H54 (cell line): Measurements from ENCODE around the gene GGT6.
"Not testable (repeated sequence)": the region's sequence is repeated elsewhere in the genome, so short reads cannot be mapped to it uniquely, and the experiment has no call there.

Experiments
- DNase-seq: peaks from one replicate; pipeline ENCODE4 v3.0.0; 2011; ENCODE audit warnings: low spot score, mixed read lengths; ENCODE audit not compliant: insufficient read length
- FAIRE-seq: peaks from 3 replicates; lab custom pipeline; 2011; peaks lifted over from hg19 to GRCh38; lab: Jason Lieb, UNC
- POLR2A ChIP-seq: IDR thresholded peaks from 2 replicates; pipeline ENCODE4 v1.6.1; 2011; ENCODE audit warnings: low read depth, mild to moderate bottlenecking, low read length

The GGT6 gene

GRCh38 chr17:4596636-4597380, 36.4 kb upstream of the GGT6 start:
- DNase-seq (no peak), FAIRE-seq (no peak)
- TF ChIP-seq POLR2A = no peak

- not testable (repeated sequence) for FAIRE-seq
These were observed 35.4 kb upstream of the GGT6 start for GRCh38 chr17:4595685-4596342.

GRCh38 chr17:4594931-4595684, 34.7 kb upstream of the GGT6 start:
- TF ChIP-seq POLR2A = no peak
- FAIRE-seq (no peak), DNase-seq (no peak)

More at GRCh38 chr17:4595685-4596342, 35.4 kb upstream of the GGT6 start:
- not testable (repeated sequence) for DNase-seq

GRCh38 chr17:4594406-4594805, 34.0 kb upstream of the GGT6 start:
- FAIRE-seq (no peak), DNase-seq (no peak)
- no peak for TF ChIP-seq POLR2A

- FAIRE-seq (no peak), DNase-seq (no peak)
- no peak for TF ChIP-seq POLR2A
These were observed 32.6 kb upstream of the GGT6 start for GRCh38 chr17:4593021-4593421.

- FAIRE-seq (no peak), DNase-seq (no peak)
- TF ChIP-seq POLR2A = no peak
These were observed 32.0 kb upstream of the GGT6 start for GRCh38 chr17:4592240-4593005.

- peak; percentile 80 for DNase-seq
- FAIRE-seq = no peak
- TF ChIP-seq POLR2A = no peak
These were observed 31.2 kb upstream of the GGT6 start for GRCh38 chr17:4591529-4591928.

- FAIRE-seq = no peak
- DNase-seq = no peak
- TF ChIP-seq POLR2A = no peak
These were observed 30.6 kb upstream of the GGT6 start for GRCh38 chr17:4590981-4591453.

- not testable (repeated sequence) for FAIRE-seq, DNase-seq
These were observed 29.7 kb upstream of the GGT6 start for GRCh38 chr17:4590042-4590441.

GRCh38 chr17:4588898-4589625, 28.7 kb upstream of the GGT6 start:
- TF ChIP-seq POLR2A = no peak
- FAIRE-seq (no peak), DNase-seq (no peak)

- no peak for TF ChIP-seq POLR2A
- FAIRE-seq = no peak
- DNase-seq = no peak
These were observed 28.0 kb upstream of the GGT6 start for GRCh38 chr17:4588391-4588790.

- DNase-seq (no peak), FAIRE-seq (no peak)
These were observed 27.4 kb upstream of the GGT6 start for GRCh38 chr17:4587803-4588202.

GRCh38 chr17:4587195-4587594, 26.8 kb upstream of the GGT6 start:
- DNase-seq (no peak), FAIRE-seq (no peak)
- no peak for TF ChIP-seq POLR2A

More at GRCh38 chr17:4587803-4588202, 27.4 kb upstream of the GGT6 start:
- TF ChIP-seq POLR2A = no peak
